ENCODE measurements around the gene GAL3ST1. TPM values are rescaled to one million over a fixed set of nuclear protein-coding genes. Genes with fewer than 3 reads are reported as not detected.

GAL3ST1 gene
- total RNA-seq, 3 donors from 2014 or later: 7.9 to 15.9 (median 10.1) TPM

GRCh38 chr22:30574997-30575671, 669 bp upstream of the GAL3ST1 start:
- no peak for ATAC-seq
- Histone ChIP-seq H3K4me3 (no peak overlapping the region), H3K9me3 (no peaks in the 10 kb centered on the region), H3K4me1 (ENCODE audit: low read depth) (peaks cover 19% of the 10 kb centered on the region), H3K36me3 (ENCODE audit: low read depth) (peaks cover 8% of the 10 kb centered on the region)
- no peak for TF ChIP-seq CTCF (IDR thresholded peaks at IDR 0.05)
- intact Hi-C loops (cut with DNase I, micrococcal nuclease): no loop called here
- DNase-seq: peak in 1 of 3 donors; percentile 13

DNA sequence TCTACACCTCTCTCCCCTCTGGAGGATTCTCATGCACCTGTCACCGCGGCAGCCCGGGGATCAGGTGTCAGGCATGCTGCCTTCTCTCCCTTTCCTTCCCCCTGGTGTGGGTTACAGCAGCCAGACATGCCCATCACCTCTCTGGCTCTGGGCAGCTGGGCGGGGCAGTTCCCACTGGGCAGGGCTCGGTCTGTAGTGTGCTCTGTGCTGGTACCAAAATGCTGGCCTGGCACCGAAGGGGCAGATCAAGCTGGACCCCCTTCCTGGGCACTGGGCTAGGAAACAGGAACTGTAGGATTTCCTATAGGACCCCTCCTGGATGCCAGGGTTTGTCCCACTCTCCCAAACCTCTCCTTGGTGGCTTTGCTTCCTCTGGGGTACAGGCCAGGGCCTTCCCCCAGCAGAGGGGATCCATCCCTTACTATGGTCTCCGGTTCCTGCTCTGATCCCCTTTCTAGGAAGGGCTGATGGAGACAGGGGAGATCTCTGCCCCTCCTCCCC, 821 bp downstream of the GAL3ST1 start:
- DNase-seq: peak in 2 of 3 donors; percentile 51 to 75
- Histone ChIP-seq H3K36me3 (ENCODE audit: low read depth) (peaks cover 4% of the 10 kb centered on the region), H3K4me1 (ENCODE audit: low read depth) (peaks cover 19% of the 10 kb centered on the region), H3K4me3 (no peak overlapping the region), H3K9me3 (no peaks in the 10 kb centered on the region)
- intact Hi-C loops (cut with DNase I, micrococcal nuclease): no loop called here
- no peak for TF ChIP-seq CTCF (IDR thresholded peaks at IDR 0.05)
- ATAC-seq: peak; percentile 68

DNA sequence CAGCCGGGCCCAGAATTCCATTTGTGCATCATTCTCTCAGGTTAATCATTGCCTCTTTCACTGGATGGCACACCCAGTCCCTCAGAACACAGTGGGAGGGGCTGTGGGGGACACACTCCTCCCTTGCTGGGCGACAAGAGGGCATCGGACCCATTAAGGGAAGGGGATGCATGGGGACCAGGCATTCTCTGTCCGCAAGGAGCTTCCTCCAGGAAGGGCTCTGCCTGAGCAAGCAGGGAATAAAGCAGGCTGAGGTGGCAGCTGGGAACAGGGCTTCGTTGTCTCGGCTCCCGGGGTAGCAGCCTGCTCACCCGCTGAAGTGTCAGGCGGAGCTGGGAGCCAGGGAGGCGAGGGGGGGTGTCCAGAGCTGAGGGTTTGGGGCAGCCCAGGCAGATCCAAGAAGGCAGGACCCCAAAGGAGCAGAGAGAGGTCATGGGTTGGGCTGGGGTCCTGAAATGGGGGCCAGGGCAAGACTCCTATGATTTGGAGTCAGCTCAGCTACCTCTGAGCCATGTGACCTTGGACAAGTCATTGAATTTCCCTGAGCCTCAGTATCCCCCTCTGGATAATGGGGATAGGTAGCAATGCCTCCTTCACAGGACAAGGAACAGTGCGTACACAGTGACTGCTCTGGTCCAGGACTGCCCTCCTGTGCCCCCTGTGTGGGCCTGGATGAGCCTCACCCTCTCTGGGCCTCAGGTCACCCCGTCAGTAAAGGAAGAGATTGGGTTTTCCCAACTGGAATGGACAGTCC, 1.4 kb downstream of the GAL3ST1 start:
- Histone ChIP-seq H3K4me1 (ENCODE audit: low read depth) (peaks cover 19% of the 10 kb centered on the region), H3K9me3 (no peaks in the 10 kb centered on the region), H3K36me3 (ENCODE audit: low read depth) (peaks cover 4% of the 10 kb centered on the region), H3K4me3 (no peak overlapping the region)
- DNase-seq (peak in 2 of 3 donors; percentile 67 to 73), ATAC-seq (peak; percentile 65)
- no peak for TF ChIP-seq CTCF (IDR thresholded peaks at IDR 0.05)
- intact Hi-C loops (cut with DNase I, micrococcal nuclease): no loop called here

- H3K4me3 ChIP-seq: no peak overlapping the region
- TF ChIP-seq CTCF (IDR thresholded peaks at IDR 0.05): no peak
- H3K9me3 ChIP-seq: no peaks in the 10 kb centered on the region
- H3K36me3 ChIP-seq (ENCODE audit: low read depth): peaks cover 4% of the 10 kb centered on the region
- intact Hi-C loops (cut with DNase I, micrococcal nuclease): no loop called here
- no peak for ATAC-seq
- no peak for DNase-seq
- H3K4me1 ChIP-seq (ENCODE audit: low read depth): peaks cover 19% of the 10 kb centered on the region
Measured at GRCh38 chr22:30572210-30572609, 2.3 kb downstream of the GAL3ST1 start.

GRCh38 chr22:30569674-30570202, 4.7 kb downstream of the GAL3ST1 start:
- ATAC-seq (no peak), DNase-seq (no peak)
- TF ChIP-seq CTCF (IDR thresholded peaks at IDR 0.05): no peak
- no peaks in the 10 kb centered on the region for H3K9me3 ChIP-seq
- H3K4me1 ChIP-seq (ENCODE audit: low read depth): peaks cover 26% of the 10 kb centered on the region
- no peaks in the 10 kb centered on the region for H3K36me3 ChIP-seq (ENCODE audit: low read depth)
- intact Hi-C loops (cut with DNase I, micrococcal nuclease): no loop called here
- no peak overlapping the region for H3K4me3 ChIP-seq

All from mucosa of descending colon (tissue), 3 donors.